Measurements from ENCODE around the gene NUDT8. TPM values are rescaled to one million over a fixed set of nuclear protein-coding genes. Genes with fewer than 3 reads are reported as not detected.
"Not testable (repeated sequence)": the region's sequence is repeated elsewhere in the genome, so short reads cannot be mapped to it uniquely, and the experiment has no call there.

The NUDT8 gene
- total RNA-seq, 4 donors from 2014 or later, result 16.7 to 67.7 (median 51.1) TPM

- DNase-seq, result no peak
- Histone ChIP-seq H3K27ac (no peak overlapping the region), H3K4me1 (no peaks in the 10 kb centered on the region), H3K4me3 (replicated peaks in 1 of 3) (no peak overlapping the region), H3K36me3 (no peaks in the 10 kb centered on the region), H3K27me3 (no peaks in the 10 kb centered on the region), H3K9me3 (no peaks in the 10 kb centered on the region)
- intact Hi-C loops (cut with DNase I), result no loop called here
- WGBS, 2 donors, result 74 to 78% methylated on average over 3 of the region's 3 CpGs
- TF ChIP-seq CTCF (IDR thresholded peaks at IDR 0.05), result no peak
- no peak for TF ChIP-seq POLR2A (IDR thresholded peaks at IDR 0.05)
These were observed 35.3 kb downstream of the NUDT8 start for GRCh38 chr11:67594480-67594879.

- Histone ChIP-seq H3K27ac (no peak overlapping the region), H3K36me3 (no peaks in the 10 kb centered on the region), H3K4me1 (no peaks in the 10 kb centered on the region), H3K9me3 (no peaks in the 10 kb centered on the region), H3K4me3 (replicated peaks in 1 of 3) (no peak overlapping the region), H3K27me3 (no peaks in the 10 kb centered on the region)
- TF ChIP-seq POLR2A (IDR thresholded peaks at IDR 0.05), result no peak
- no peak for TF ChIP-seq CTCF (IDR thresholded peaks at IDR 0.05)
- intact Hi-C loops (cut with DNase I), result no loop called here
- DNase-seq, result no peak
- 65 to 76% methylated on average over 3 of the region's 3 CpGs for WGBS, 2 donors
These were observed 36.2 kb downstream of the NUDT8 start for GRCh38 chr11:67593565-67593905.

- DNase-seq, result no peak
- Histone ChIP-seq H3K36me3 (peaks cover 0 to 3% of the 10 kb centered on the region in 2 donors), H3K27me3 (no peaks in the 10 kb centered on the region), H3K4me1 (no peaks in the 10 kb centered on the region), H3K27ac (no peak overlapping the region), H3K9me3 (no peaks in the 10 kb centered on the region), H3K4me3 (replicated peaks in 1 of 3) (no peak overlapping the region)
- intact Hi-C loops (cut with DNase I), result no loop called here
- WGBS, 2 donors, result 73 to 75% methylated on average over 12 of the region's 12 CpGs
- no peak for TF ChIP-seq POLR2A (IDR thresholded peaks at IDR 0.05)
- no peak for TF ChIP-seq CTCF (IDR thresholded peaks at IDR 0.05)
These were observed 36.7 kb downstream of the NUDT8 start for GRCh38 chr11:67592880-67593564.

GRCh38 chr11:67588899-67589415 is 40.8 kb downstream of the NUDT8 start:
- Histone ChIP-seq H3K36me3 (peaks cover 8 to 13% of the 10 kb centered on the region in 2 donors), H3K4me1 (peaks cover 9 to 12% of the 10 kb centered on the region in 2 donors)
- H3K27ac ChIP-seq; H3K4me3 ChIP-seq (replicated peaks in 1 of 3); intact Hi-C loops (cut with DNase I); DNase-seq; H3K27me3 ChIP-seq; H3K9me3 ChIP-seq: not testable (repeated sequence)
- 83 to 90% methylated on average over 11 of the region's 11 CpGs for WGBS, 2 donors

GRCh38 chr11:67588136-67588503 is 41.6 kb downstream of the NUDT8 start:
- DNase-seq, result no peak
- Histone ChIP-seq H3K27me3 (no peaks in the 10 kb centered on the region), H3K9me3 (no peaks in the 10 kb centered on the region), H3K36me3 (peaks cover 8 to 13% of the 10 kb centered on the region in 2 donors), H3K4me3 (replicated peaks in 1 of 3) (no peak overlapping the region), H3K27ac (no peak overlapping the region), H3K4me1 (peaks cover 9 to 12% of the 10 kb centered on the region in 2 donors)
- WGBS, 2 donors, result 100% methylated on average over 1 of the region's 1 CpG
- no peak for TF ChIP-seq POLR2A (IDR thresholded peaks at IDR 0.05)
- no peak for TF ChIP-seq CTCF (IDR thresholded peaks at IDR 0.05)
- intact Hi-C loops (cut with DNase I), result no loop called here

All from thyroid gland (tissue), 4 donors.